Neural cell (in vitro differentiated cells): ENCODE data around the gene CAMK1D. TPM values are rescaled to one million over a fixed set of nuclear protein-coding genes. Genes with fewer than 3 reads are reported as not detected.

Source experiments
- H2AFZ ChIP-seq: fragments of 200-600, 300-800 bp; sonication (generic), shearing (Covaris generic); 2 replicates; pipeline ENCODE4 v1.6.0; 2014; ENCODE audit warnings: low read depth, mild to moderate bottlenecking, antibody characterized with exemption, low read length, moderate library complexity
- H3F3A ChIP-seq: fragments of 200-600 bp; shearing (Covaris generic); 2 replicates; pipeline ENCODE4 v1.6.1; 2016; ENCODE audit warnings: mild to moderate bottlenecking, moderate library complexity, mixed read lengths, antibody characterized with exemption, low read length; ENCODE audit not compliant: insufficient read depth, poor library complexity, severe bottlenecking
- H3K27ac ChIP-seq: fragments of 200-600, 300-800 bp; sonication (generic), shearing (Covaris generic); 2 replicates; pipeline ENCODE4 v1.5.1; 2014; ENCODE audit warnings: mild to moderate bottlenecking, low read length, moderate library complexity
- H3K27me3 ChIP-seq: fragments of 300-800, 200-600 bp; sonication (generic), shearing (Covaris generic); 2 replicates; pipeline ENCODE4 v1.6.0; 2014; ENCODE audit warnings: mild to moderate bottlenecking, low read depth, low read length, moderate library complexity; ENCODE audit not compliant: insufficient read depth
- H3K36me3 ChIP-seq: fragments of 300-800, 200-600 bp; sonication (generic), shearing (Covaris generic); 2 replicates; pipeline ENCODE4 v1.5.1; 2014; ENCODE audit warnings: mild to moderate bottlenecking, antibody characterized with exemption, low read length, moderate library complexity; ENCODE audit not compliant: insufficient read depth
- H3K4me2 ChIP-seq: fragments of 300-800, 200-600 bp; sonication (generic), shearing (Covaris generic); 2 replicates; pipeline ENCODE4 v1.6.0; 2014; ENCODE audit warnings: mild to moderate bottlenecking, low read length
- H3K4me3 ChIP-seq: fragments of 300-800, 200-600 bp; sonication (generic), shearing (Covaris generic); 2 replicates; pipeline ENCODE4 v1.5.1; 2014; ENCODE audit warnings: mild to moderate bottlenecking, low read length, moderate library complexity
- H3K79me2 ChIP-seq: fragments of 200-600 bp; shearing (Covaris generic); replicated peaks from 2 replicates; pipeline ENCODE4 v1.6.0; 2014; ENCODE audit warnings: mild to moderate bottlenecking, low read length, moderate library complexity; ENCODE audit not compliant: insufficient read depth
- H3K9ac ChIP-seq: fragments of 300-800, 200-600 bp; sonication (generic), shearing (Covaris generic); 2 replicates; pipeline ENCODE4 v1.6.1; 2016; ENCODE audit warnings: mild to moderate bottlenecking, low read length, mixed read lengths
- H3K9me2 ChIP-seq: fragments of 200-600 bp; shearing (Covaris generic); 2 replicates; pipeline ENCODE4 v1.6.1; 2016; ENCODE audit warnings: mild to moderate bottlenecking, low read length, mixed read lengths; ENCODE audit not compliant: insufficient read depth
- H3K9me3 ChIP-seq: fragments of 200-600, 300-800 bp; sonication (generic), shearing (Covaris generic); 2 replicates; pipeline ENCODE4 v1.6.1; 2016; ENCODE audit warnings: mild to moderate bottlenecking, mixed run types, low read length, moderate library complexity, mixed read lengths
- H4K20me1 ChIP-seq: fragments of 200-600 bp; shearing (Covaris generic); 2 replicates; pipeline ENCODE4 v1.6.1; 2016; ENCODE audit warnings: mild to moderate bottlenecking, mixed run types; ENCODE audit not compliant: insufficient read depth
- CTCF ChIP-seq: fragments of 450-650 bp; IDR thresholded peaks from 2 replicates; pipeline ENCODE4 v1.5.1; 2014; ENCODE audit warnings: antibody characterized with exemption, mild to moderate bottlenecking, moderate library complexity; ENCODE audit not compliant: poor library complexity, severe bottlenecking
- EP300 ChIP-seq: fragments of 450-650 bp; conservative IDR thresholded peaks from 2 replicates; pipeline ENCODE4 v1.6.1; 2014; ENCODE audit warnings: antibody characterized with exemption, mild to moderate bottlenecking, moderate library complexity; ENCODE audit not compliant: poor library complexity, severe bottlenecking
- EZH2 ChIP-seq: fragments of 200-600, 300-800 bp; shearing (Covaris generic), sonication (generic); IDR thresholded peaks from 2 replicates; pipeline ENCODE4 v1.6.1; 2014; ENCODE audit warnings: antibody characterized with exemption, low read length, borderline replicate concordance, mild to moderate bottlenecking; ENCODE audit not compliant: insufficient read depth, poor library complexity, severe bottlenecking
- MXI1 ChIP-seq: fragments of 450-650 bp; conservative IDR thresholded peaks from 2 replicates; pipeline ENCODE4 v1.6.1; 2014; ENCODE audit warnings: antibody characterized with exemption, mild to moderate bottlenecking; ENCODE audit not compliant: poor library complexity, severe bottlenecking
- POLR2AphosphoS5 ChIP-seq: IDR thresholded peaks from 2 replicates; pipeline ENCODE4 v1.6.1; 2012
- RAD21 ChIP-seq: fragments of 450-650 bp; conservative IDR thresholded peaks from 2 replicates; pipeline ENCODE4 v1.6.1; 2014; ENCODE audit warnings: antibody characterized with exemption, mild to moderate bottlenecking, moderate library complexity
- SMC3 ChIP-seq: fragments of 450-650 bp; conservative IDR thresholded peaks from 2 replicates; pipeline ENCODE4 v1.6.1; 2014; ENCODE audit warnings: antibody characterized with exemption, mild to moderate bottlenecking, moderate library complexity; ENCODE audit not compliant: poor library complexity
- TAF1 ChIP-seq: IDR thresholded peaks from 2 replicates; pipeline ENCODE4 v1.6.1; 2012; ENCODE audit warnings: low read depth
- polyA plus RNA-seq: library from polyadenylated mRNA; depleted of rRNA; stranded (reverse); fragments of >200 nt; gene quantifications from 2 replicates; pipeline ENCODE4 v1.2.3, GENCODE V29; 2014
- TF ChIP-seq, protein P1 (sequence below): IDR thresholded peaks from 2 replicates; pipeline ENCODE4 v1.6.1; 2012; ENCODE audit warnings: borderline replicate concordance

CAMK1D gene
- polyA plus RNA-seq, 1 donor from 2014 or later = 13.8 TPM

DNA sequence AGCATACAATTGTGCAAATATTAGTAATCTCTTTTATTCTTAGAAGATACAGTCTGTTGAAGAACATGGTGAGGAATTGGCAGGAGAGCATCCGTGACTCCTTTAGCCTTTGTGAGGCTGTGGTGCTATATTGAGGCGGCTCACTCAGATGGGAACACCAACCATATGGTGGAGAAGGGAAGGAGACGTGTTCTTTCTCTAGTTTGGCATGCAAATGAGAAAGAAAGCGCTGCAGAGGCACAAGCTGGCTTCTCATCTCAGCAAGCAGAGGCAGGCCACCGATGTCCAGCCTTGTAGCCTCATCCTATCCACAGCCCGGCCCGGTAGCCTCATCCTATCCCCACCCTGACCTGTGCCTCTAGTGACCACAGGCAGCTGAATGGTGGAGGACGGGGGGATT lies 288.3 kb downstream of the CAMK1D start:
- Histone ChIP-seq H3K79me2 (no peaks in the 10 kb centered on the region), H3K9ac (no peak overlapping the region), H3K27me3 (no peaks in the 10 kb centered on the region), H3F3A (no peaks in the 10 kb centered on the region), H3K4me2 (no peak overlapping the region), H3K4me3 (no peak overlapping the region), H3K9me3 (no peaks in the 10 kb centered on the region), H3K9me2 (no peaks in the 10 kb centered on the region), H3K27ac (no peak overlapping the region), H4K20me1 (no peaks in the 10 kb centered on the region), H3K36me3 (no peaks in the 10 kb centered on the region), H2AFZ (no peak overlapping the region)
- TF ChIP-seq EP300 (no peak), POLR2AphosphoS5 (no peak), CTCF (no peak), RAD21 (no peak), MXI1 (no peak)

GRCh38 chr10:12638103-12638502 lies 288.8 kb downstream of the CAMK1D start:
- Histone ChIP-seq H3K4me3 (no peak overlapping the region), H4K20me1 (no peaks in the 10 kb centered on the region), H3K79me2 (no peaks in the 10 kb centered on the region), H3K27ac (no peak overlapping the region), H3K36me3 (no peaks in the 10 kb centered on the region), H3K9ac (no peak overlapping the region), H3F3A (no peaks in the 10 kb centered on the region), H2AFZ (no peak overlapping the region), H3K4me2 (no peak overlapping the region), H3K9me2 (no peaks in the 10 kb centered on the region), H3K9me3 (no peaks in the 10 kb centered on the region), H3K27me3 (no peaks in the 10 kb centered on the region)
- TF ChIP-seq EZH2 (no peak), SMC3 (no peak), EP300 (no peak), CTCF (no peak), MXI1 (no peak), POLR2AphosphoS5 (no peak), RAD21 (no peak), TAF1 (no peak)
- TF ChIP-seq, protein P1, sequence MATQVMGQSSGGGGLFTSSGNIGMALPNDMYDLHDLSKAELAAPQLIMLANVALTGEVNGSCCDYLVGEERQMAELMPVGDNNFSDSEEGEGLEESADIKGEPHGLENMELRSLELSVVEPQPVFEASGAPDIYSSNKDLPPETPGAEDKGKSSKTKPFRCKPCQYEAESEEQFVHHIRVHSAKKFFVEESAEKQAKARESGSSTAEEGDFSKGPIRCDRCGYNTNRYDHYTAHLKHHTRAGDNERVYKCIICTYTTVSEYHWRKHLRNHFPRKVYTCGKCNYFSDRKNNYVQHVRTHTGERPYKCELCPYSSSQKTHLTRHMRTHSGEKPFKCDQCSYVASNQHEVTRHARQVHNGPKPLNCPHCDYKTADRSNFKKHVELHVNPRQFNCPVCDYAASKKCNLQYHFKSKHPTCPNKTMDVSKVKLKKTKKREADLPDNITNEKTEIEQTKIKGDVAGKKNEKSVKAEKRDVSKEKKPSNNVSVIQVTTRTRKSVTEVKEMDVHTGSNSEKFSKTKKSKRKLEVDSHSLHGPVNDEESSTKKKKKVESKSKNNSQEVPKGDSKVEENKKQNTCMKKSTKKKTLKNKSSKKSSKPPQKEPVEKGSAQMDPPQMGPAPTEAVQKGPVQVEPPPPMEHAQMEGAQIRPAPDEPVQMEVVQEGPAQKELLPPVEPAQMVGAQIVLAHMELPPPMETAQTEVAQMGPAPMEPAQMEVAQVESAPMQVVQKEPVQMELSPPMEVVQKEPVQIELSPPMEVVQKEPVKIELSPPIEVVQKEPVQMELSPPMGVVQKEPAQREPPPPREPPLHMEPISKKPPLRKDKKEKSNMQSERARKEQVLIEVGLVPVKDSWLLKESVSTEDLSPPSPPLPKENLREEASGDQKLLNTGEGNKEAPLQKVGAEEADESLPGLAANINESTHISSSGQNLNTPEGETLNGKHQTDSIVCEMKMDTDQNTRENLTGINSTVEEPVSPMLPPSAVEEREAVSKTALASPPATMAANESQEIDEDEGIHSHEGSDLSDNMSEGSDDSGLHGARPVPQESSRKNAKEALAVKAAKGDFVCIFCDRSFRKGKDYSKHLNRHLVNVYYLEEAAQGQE = no peak
